ENCODE measurements around the gene GGT5.
"Not testable (repeated sequence)": the region's sequence is repeated elsewhere in the genome, so short reads cannot be mapped to it uniquely, and the experiment has no call there.

GGT5 gene

GRCh38 chr22:24274696-24275405 lies 30.0 kb upstream of the GGT5 start:
- not testable (repeated sequence) for H3K27ac ChIP-seq (ENCODE audit: low read length); H3K27me3 ChIP-seq (ENCODE audit: insufficient read depth, low read length); H3K9me3 ChIP-seq (ENCODE audit: insufficient read depth, low read depth, low read length); H3K4me1 ChIP-seq (ENCODE audit: insufficient read depth, low read length); H3K36me3 ChIP-seq (ENCODE audit: insufficient read depth, low read depth, low read length); H3K9ac ChIP-seq (ENCODE audit: low read depth, low read length); H3K4me3 ChIP-seq (ENCODE audit: low read length)

- not testable (repeated sequence) for H3K9me3 ChIP-seq (ENCODE audit: insufficient read depth, low read depth, low read length); H3K4me1 ChIP-seq (ENCODE audit: insufficient read depth, low read length); H3K27ac ChIP-seq (ENCODE audit: low read length); H3K4me3 ChIP-seq (ENCODE audit: low read length); H3K27me3 ChIP-seq (ENCODE audit: insufficient read depth, low read length); H3K36me3 ChIP-seq (ENCODE audit: insufficient read depth, low read depth, low read length); H3K9ac ChIP-seq (ENCODE audit: low read depth, low read length)
These were observed 29.0 kb upstream of the GGT5 start for GRCh38 chr22:24273906-24274305.

- not testable (repeated sequence) for H3K27me3 ChIP-seq (ENCODE audit: insufficient read depth, low read length); H3K4me3 ChIP-seq (ENCODE audit: low read length); H3K9me3 ChIP-seq (ENCODE audit: insufficient read depth, low read depth, low read length); H3K27ac ChIP-seq (ENCODE audit: low read length); H3K9ac ChIP-seq (ENCODE audit: low read depth, low read length); H3K36me3 ChIP-seq (ENCODE audit: insufficient read depth, low read depth, low read length); H3K4me1 ChIP-seq (ENCODE audit: insufficient read depth, low read length)
These were observed 28.1 kb upstream of the GGT5 start for GRCh38 chr22:24273031-24273430.

- Histone ChIP-seq H3K4me3 (ENCODE audit: low read length) (peak overlapping the region; percentile 86), H3K27me3 (ENCODE audit: insufficient read depth, low read length) (no peaks in the 10 kb centered on the region), H3K9ac (ENCODE audit: low read depth, low read length) (peak overlapping the region; percentile 98), H3K27ac (ENCODE audit: low read length) (peak overlapping the region; percentile 67), H3K36me3 (ENCODE audit: insufficient read depth, low read depth, low read length) (no peaks in the 10 kb centered on the region), H3K9me3 (ENCODE audit: insufficient read depth, low read depth, low read length) (no peaks in the 10 kb centered on the region), H3K4me1 (ENCODE audit: insufficient read depth, low read length) (peaks cover 9% of the 10 kb centered on the region; the same call in 1 of the 2 replicates)
These were observed 26.5 kb upstream of the GGT5 start for GRCh38 chr22:24271386-24271854.

- Histone ChIP-seq H3K4me1 (ENCODE audit: insufficient read depth, low read length) (peaks cover 9% of the 10 kb centered on the region; the same call in 1 of the 2 replicates), H3K27ac (ENCODE audit: low read length) (peak within 1 kb of the TSS; percentile 67), H3K9me3 (ENCODE audit: insufficient read depth, low read depth, low read length) (no peaks in the 10 kb centered on the region), H3K27me3 (ENCODE audit: insufficient read depth, low read length) (no peaks in the 10 kb centered on the region), H3K9ac (ENCODE audit: low read depth, low read length) (peak within 1 kb of the TSS; percentile 98), H3K4me3 (ENCODE audit: low read length) (peak within 1 kb of the TSS; percentile 86), H3K36me3 (ENCODE audit: insufficient read depth, low read depth, low read length) (no peaks in the 10 kb centered on the region)
These were observed 25.9 kb upstream of the GGT5 start, which contains the start of gene SPECC1L for GRCh38 chr22:24270556-24271385. TSS of gene SPECC1L (plus strand) at chr22:24270831. CDS start at chr22:24302232, 31,401 bp downstream.

GRCh38 chr22:24266495-24266894 lies 21.6 kb upstream of the GGT5 start:
- not testable (repeated sequence) for H3K4me3 ChIP-seq (ENCODE audit: low read length); H3K9ac ChIP-seq (ENCODE audit: low read depth, low read length); H3K4me1 ChIP-seq (ENCODE audit: insufficient read depth, low read length); H3K36me3 ChIP-seq (ENCODE audit: insufficient read depth, low read depth, low read length); H3K27me3 ChIP-seq (ENCODE audit: insufficient read depth, low read length); H3K27ac ChIP-seq (ENCODE audit: low read length); H3K9me3 ChIP-seq (ENCODE audit: insufficient read depth, low read depth, low read length)

- H3K27me3 ChIP-seq (ENCODE audit: insufficient read depth, low read length): no peaks in the 10 kb centered on the region
- no peaks in the 10 kb centered on the region for H3K4me1 ChIP-seq (ENCODE audit: insufficient read depth, low read length)
- H3K9me3 ChIP-seq (ENCODE audit: insufficient read depth, low read depth, low read length): no peaks in the 10 kb centered on the region
- H3K36me3 ChIP-seq (ENCODE audit: insufficient read depth, low read depth, low read length): no peaks in the 10 kb centered on the region
- H3K9ac ChIP-seq (ENCODE audit: low read depth, low read length): no peak overlapping the region
- no peak overlapping the region for H3K4me3 ChIP-seq (ENCODE audit: low read length)
- H3K27ac ChIP-seq (ENCODE audit: low read length): no peak overlapping the region
These were observed 20.9 kb upstream of the GGT5 start for GRCh38 chr22:24265734-24266133.

- H3K27me3 ChIP-seq (ENCODE audit: insufficient read depth, low read length); H3K4me1 ChIP-seq (ENCODE audit: insufficient read depth, low read length); H3K27ac ChIP-seq (ENCODE audit: low read length); H3K36me3 ChIP-seq (ENCODE audit: insufficient read depth, low read depth, low read length); H3K4me3 ChIP-seq (ENCODE audit: low read length); H3K9ac ChIP-seq (ENCODE audit: low read depth, low read length); H3K9me3 ChIP-seq (ENCODE audit: insufficient read depth, low read depth, low read length): not testable (repeated sequence)
These were observed 19.5 kb upstream of the GGT5 start for GRCh38 chr22:24264329-24264896.

GRCh38 chr22:24263479-24263878 lies 18.6 kb upstream of the GGT5 start:
- H3K9ac ChIP-seq (ENCODE audit: low read depth, low read length); H3K4me1 ChIP-seq (ENCODE audit: insufficient read depth, low read length): not testable (repeated sequence)

GRCh38 chr22:24262185-24262749 lies 17.4 kb upstream of the GGT5 start:
- not testable (repeated sequence) for H3K4me1 ChIP-seq (ENCODE audit: insufficient read depth, low read length); H3K27me3 ChIP-seq (ENCODE audit: insufficient read depth, low read length); H3K9me3 ChIP-seq (ENCODE audit: insufficient read depth, low read depth, low read length); H3K4me3 ChIP-seq (ENCODE audit: low read length); H3K9ac ChIP-seq (ENCODE audit: low read depth, low read length); H3K27ac ChIP-seq (ENCODE audit: low read length); H3K36me3 ChIP-seq (ENCODE audit: insufficient read depth, low read depth, low read length)

More at GRCh38 chr22:24263479-24263878, 18.6 kb upstream of the GGT5 start:
- H3K4me3 ChIP-seq (ENCODE audit: low read length); H3K36me3 ChIP-seq (ENCODE audit: insufficient read depth, low read depth, low read length); H3K27me3 ChIP-seq (ENCODE audit: insufficient read depth, low read length); H3K27ac ChIP-seq (ENCODE audit: low read length); H3K9me3 ChIP-seq (ENCODE audit: insufficient read depth, low read depth, low read length): not testable (repeated sequence)

- H3K27ac ChIP-seq (ENCODE audit: low read length); H3K9ac ChIP-seq (ENCODE audit: low read depth, low read length); H3K27me3 ChIP-seq (ENCODE audit: insufficient read depth, low read length); H3K36me3 ChIP-seq (ENCODE audit: insufficient read depth, low read depth, low read length); H3K4me3 ChIP-seq (ENCODE audit: low read length); H3K9me3 ChIP-seq (ENCODE audit: insufficient read depth, low read depth, low read length); H3K4me1 ChIP-seq (ENCODE audit: insufficient read depth, low read length): not testable (repeated sequence)
These were observed 14.6 kb upstream of the GGT5 start for GRCh38 chr22:24259459-24259858.
